Measurements from ENCODE around the gene CALR3. TPM values are rescaled to one million over a fixed set of nuclear protein-coding genes. Genes with fewer than 3 reads are reported as not detected.

Gene CALR3
- total RNA-seq, 2 donors from 2014 or later: not detected

GRCh38 chr19:16527334-16527935, 31.5 kb upstream of the CALR3 start:
- no peak for DNase-seq
- H3K27ac ChIP-seq: no peak overlapping the region
- H3K9ac ChIP-seq (ENCODE audit: low read depth in 2 of 2, low read length in 2 of 2): no peak overlapping the region
- peaks cover 40% of the 10 kb centered on the region for H3K36me3 ChIP-seq
- TF ChIP-seq CTCF (IDR thresholded peaks at IDR 0.05): no peak
- intact Hi-C loops (cut with DNase I): no loop called here
- no peak overlapping the region for H3K4me3 ChIP-seq
- no peaks in the 10 kb centered on the region for H3K27me3 ChIP-seq
- H3K4me1 ChIP-seq: no peaks in the 10 kb centered on the region
- no peaks in the 10 kb centered on the region for H3K9me3 ChIP-seq

- H3K4me3 ChIP-seq: no peak overlapping the region
- no peak overlapping the region for H3K27ac ChIP-seq
- no peaks in the 10 kb centered on the region for H3K4me1 ChIP-seq
- no peaks in the 10 kb centered on the region for H3K27me3 ChIP-seq
- H3K9me3 ChIP-seq: no peaks in the 10 kb centered on the region
- H3K9ac ChIP-seq (ENCODE audit: low read depth in 2 of 2, low read length in 2 of 2): no peak overlapping the region
- no peak for TF ChIP-seq CTCF (IDR thresholded peaks at IDR 0.05)
- no peak for DNase-seq
- peaks cover 44% of the 10 kb centered on the region for H3K36me3 ChIP-seq
- intact Hi-C loops (cut with DNase I): no loop called here
Measured at GRCh38 chr19:16525751-16526481, 29.9 kb upstream of the CALR3 start.

GRCh38 chr19:16524991-16525734, 29.2 kb upstream of the CALR3 start:
- intact Hi-C loops (cut with DNase I): no loop called here
- Histone ChIP-seq H3K9ac (ENCODE audit: low read depth in 2 of 2, low read length in 2 of 2) (no peak overlapping the region), H3K4me3 (no peak overlapping the region), H3K27ac (no peak overlapping the region), H3K4me1 (no peaks in the 10 kb centered on the region), H3K9me3 (no peaks in the 10 kb centered on the region), H3K27me3 (no peaks in the 10 kb centered on the region), H3K36me3 (peaks cover 40% of the 10 kb centered on the region)
- DNase-seq: no peak
- TF ChIP-seq CTCF (IDR thresholded peaks at IDR 0.05): no peak

- no peak for TF ChIP-seq CTCF (IDR thresholded peaks at IDR 0.05)
- Histone ChIP-seq H3K27me3 (no peaks in the 10 kb centered on the region), H3K36me3 (peaks cover 33% of the 10 kb centered on the region), H3K9me3 (no peaks in the 10 kb centered on the region), H3K4me1 (no peaks in the 10 kb centered on the region), H3K9ac (ENCODE audit: low read depth in 2 of 2, low read length in 2 of 2) (no peak overlapping the region), H3K27ac (no peak overlapping the region), H3K4me3 (no peak overlapping the region)
- intact Hi-C loops (cut with DNase I): no loop called here
- DNase-seq: no peak
Measured at GRCh38 chr19:16522559-16523377, 26.8 kb upstream of the CALR3 start.

GRCh38 chr19:16521715-16522289, 25.8 kb upstream of the CALR3 start:
- Histone ChIP-seq H3K9me3 (no peaks in the 10 kb centered on the region), H3K4me3 (no peak overlapping the region), H3K36me3 (peaks cover 31% of the 10 kb centered on the region), H3K4me1 (no peaks in the 10 kb centered on the region), H3K9ac (ENCODE audit: low read depth in 2 of 2, low read length in 2 of 2) (no peak overlapping the region), H3K27ac (no peak overlapping the region), H3K27me3 (no peaks in the 10 kb centered on the region)
- no peak for DNase-seq
- TF ChIP-seq CTCF (IDR thresholded peaks at IDR 0.05): no peak
- intact Hi-C loops (cut with DNase I): no loop called here
